T-cell (primary cell): ENCODE results near the gene NPHS1. TPM values are rescaled to one million over a fixed set of nuclear protein-coding genes. Genes with fewer than 3 reads are reported as not detected.

ENCODE experiments used
- ATAC-seq, 4 experiments: fragments of 200-7000 bp in 3 of 4; fragments of 150-1000 bp in 1 of 4; cut with Tn5 transposase; replicated peaks in 1 of 4; 1 replicate in 3 of 4; 2 replicates in 1 of 4; pipeline ENCODE4 v1.10.0; 2021; ENCODE audit warnings: moderate library complexity in 3 of 4, mild to moderate bottlenecking in 2 of 4, moderate number of reproducible peaks in 1 of 4
- CTCF ChIA-PET, 2 donors: fragments of 300-600 bp; sonication (Branson Sonifier 250); formaldehyde crosslinking; loops; one replicate each; lab custom pipeline; 2022; ENCODE audit warnings: antibody characterized with exemption in 2 of 2; lab: Charles Lee
- POLR2A ChIA-PET, 2 donors: fragments of 300-600 bp; sonication (Branson Sonifier 250); formaldehyde crosslinking; loops; one replicate each; lab custom pipeline; 2022; ENCODE audit warnings: antibody characterized with exemption in 2 of 2; lab: Charles Lee
- DNase-seq, 35 experiments: peaks; one replicate each; pipeline versions ENCODE4 v3.0.0 to v3.0.0-alpha.2; 2013 to 2023
- H3K27ac ChIP-seq: one replicate; pipeline ENCODE4 v1.5.1; 2013; ENCODE audit warnings: low read length
- H3K27me3 ChIP-seq, 2 experiments: replicated peaks in 1 of 2; 1 replicate in 1 of 2; 2 replicates in 1 of 2; pipeline versions ENCODE4 v1.6.1 to v1.7.0; 2013; ENCODE audit warnings: low read length in 1 of 2, mixed read lengths in 1 of 2; ENCODE audit not compliant: control insufficient read depth in 2 of 2, insufficient read depth in 2 of 2; ENCODE audit errors: extremely low read depth in 1 of 2
- H3K36me3 ChIP-seq, 2 donors: 1 replicate in 1 of 2; 2 replicates in 1 of 2; pipeline versions ENCODE4 v1.6.1 to v1.7.0; 2013; ENCODE audit warnings: low read length in 1 of 2; ENCODE audit not compliant: control insufficient read depth in 2 of 2, insufficient read depth in 1 of 2; ENCODE audit errors: extremely low read depth in 1 of 2
- H3K4me1 ChIP-seq, 2 experiments: 1 replicate in 1 of 2; 2 replicates in 1 of 2; pipeline versions ENCODE4 v1.6.1 to v1.7.0; 2013; ENCODE audit warnings: low read length in 2 of 2, mixed read lengths in 1 of 2; ENCODE audit not compliant: insufficient read depth in 2 of 2, control insufficient read depth in 1 of 2; ENCODE audit errors: extremely low read depth in 1 of 2
- H3K4me3 ChIP-seq, 2 donors: 1 replicate in 1 of 2; 2 replicates in 1 of 2; pipeline versions ENCODE4 v1.5.1 to v1.7.0; 2013; ENCODE audit warnings: mild to moderate bottlenecking in 2 of 2, low read length in 1 of 2, moderate library complexity in 1 of 2; ENCODE audit not compliant: control insufficient read depth in 1 of 2; ENCODE audit errors: extremely low read depth in 1 of 2
- H3K9me3 ChIP-seq: 2 replicates; pipeline ENCODE4 v1.7.0; 2013
- H3K27ac Mint-ChIP-seq, 2 donors: one replicate each; pipeline ENCODE4 v1.8.0; 2020 to 2021; ENCODE audit warnings: mild to moderate bottlenecking in 2 of 2, mixed read lengths in 2 of 2
- H3K27me3 Mint-ChIP-seq, 2 donors: one replicate each; pipeline ENCODE4 v1.8.0; 2021 to 2022; ENCODE audit warnings: mixed read lengths in 2 of 2
- H3K36me3 Mint-ChIP-seq: one replicate; pipeline ENCODE4 v1.8.0; 2021; ENCODE audit warnings: mixed read lengths
- H3K4me1 Mint-ChIP-seq, 3 donors: one replicate each; pipeline ENCODE4 v1.8.0; 2020 to 2022; ENCODE audit warnings: mixed read lengths in 3 of 3, mild to moderate bottlenecking in 1 of 3
- H3K4me3 Mint-ChIP-seq, 3 donors: one replicate each; pipeline ENCODE4 v1.8.0; 2020 to 2022; ENCODE audit warnings: mild to moderate bottlenecking in 3 of 3, mixed read lengths in 3 of 3, moderate library complexity in 3 of 3
- H3K9me3 Mint-ChIP-seq, 3 donors: one replicate each; pipeline ENCODE4 v1.8.0; 2020 to 2022; ENCODE audit warnings: mixed read lengths in 3 of 3
- WGBS: methylation state at CpG from one replicate; pipeline ENCODE4 v1.1.5; 2013; ENCODE audit warnings: missing lambda C conversion rate; ENCODE audit not compliant: insufficient coverage; 5-methylcytosine and 5-hydroxymethylcytosine counted together
- total RNA-seq, 35 experiments: library from RNA in 6 of 35; stranded (reverse) in 6 of 35; fragments of 120-200 nt in 1 of 35; gene quantifications; one replicate each; pipeline versions ENCODE4 v1.2.1 to v1.2.4 and lab custom pipeline; 2013 to 2026

Gene NPHS1
- total RNA-seq, 5 donors from 2014 or later (not counting 1 experiment from before 2014, with no cell fraction given) = 0.06 to 0.33 TPM; not detected in 3

DNA sequence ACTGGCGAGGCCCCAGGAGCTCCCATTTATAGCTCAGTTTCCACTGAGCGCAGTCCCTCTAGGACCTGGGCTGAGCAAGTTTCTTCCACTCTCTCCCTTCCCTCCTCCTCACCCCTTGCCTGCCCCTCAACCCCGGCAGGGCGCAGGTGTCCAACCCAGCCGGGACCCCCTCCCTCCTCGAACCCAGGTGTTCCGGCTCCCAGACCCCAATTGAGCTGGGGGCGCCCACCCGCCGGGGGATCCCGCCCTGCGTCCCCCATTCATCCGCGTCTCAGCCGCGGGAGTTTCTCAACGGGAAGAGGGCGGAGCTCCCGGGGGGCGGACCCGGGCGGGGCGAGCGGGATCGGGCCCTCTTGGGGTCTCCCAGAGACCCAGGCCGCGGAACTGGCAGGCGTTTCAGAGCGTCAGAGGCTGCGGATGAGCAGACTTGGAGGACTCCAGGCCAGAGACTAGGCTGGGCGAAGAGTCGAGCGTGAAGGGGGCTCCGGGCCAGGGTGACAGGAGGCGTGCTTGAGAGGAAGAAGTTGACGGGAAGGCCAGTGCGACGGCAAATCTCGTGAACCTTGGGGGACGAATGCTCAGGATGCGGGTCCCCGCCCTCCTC lies 4.3 kb upstream of the NPHS1 start, which contains the start of gene KIRREL2:
Gene KIRREL2 (plus strand): TSS at position 366 of the 604 bp plus-strand sequence. CDS start 209 bp downstream, at position 575.
- H3K4me1 Mint-ChIP-seq = peaks cover 5 to 12% (median 12%) of the 10 kb centered on the region in 3 donors
- peaks cover 48 to 71% of the 10 kb centered on the region in 2 donors for H3K27me3 Mint-ChIP-seq
- peak within 1 kb of the TSS; percentile 69 to 77 (median 71) for H3K4me3 Mint-ChIP-seq
- ChIA-PET POLR2A (no interaction called here), CTCF (no interaction called here)
- ATAC-seq = peak; percentile 54 to 73 (median 62)
- peak within 1 kb of the TSS in 1 of 2 donors; percentile 15 for H3K27ac Mint-ChIP-seq
- Histone ChIP-seq H3K27ac (no peak within 1 kb of the TSS), H3K27me3 (peaks cover 5 to 90% of the 10 kb centered on the region in 2 experiments), H3K9me3 (no peaks in the 10 kb centered on the region), H3K36me3 (no peaks in the 10 kb centered on the region), H3K4me3 (peak within 1 kb of the TSS; percentile 55 to 83), H3K4me1 (peaks cover 0 to 26% of the 10 kb centered on the region in 2 experiments)
- 3% methylated on average over 39 of the region's 42 CpGs for WGBS
- peak in 8 of 35 experiments; percentile 8 to 36 (median 27) for DNase-seq
- no peaks in the 10 kb centered on the region for H3K9me3 Mint-ChIP-seq
- H3K36me3 Mint-ChIP-seq = no peaks in the 10 kb centered on the region

DNA sequence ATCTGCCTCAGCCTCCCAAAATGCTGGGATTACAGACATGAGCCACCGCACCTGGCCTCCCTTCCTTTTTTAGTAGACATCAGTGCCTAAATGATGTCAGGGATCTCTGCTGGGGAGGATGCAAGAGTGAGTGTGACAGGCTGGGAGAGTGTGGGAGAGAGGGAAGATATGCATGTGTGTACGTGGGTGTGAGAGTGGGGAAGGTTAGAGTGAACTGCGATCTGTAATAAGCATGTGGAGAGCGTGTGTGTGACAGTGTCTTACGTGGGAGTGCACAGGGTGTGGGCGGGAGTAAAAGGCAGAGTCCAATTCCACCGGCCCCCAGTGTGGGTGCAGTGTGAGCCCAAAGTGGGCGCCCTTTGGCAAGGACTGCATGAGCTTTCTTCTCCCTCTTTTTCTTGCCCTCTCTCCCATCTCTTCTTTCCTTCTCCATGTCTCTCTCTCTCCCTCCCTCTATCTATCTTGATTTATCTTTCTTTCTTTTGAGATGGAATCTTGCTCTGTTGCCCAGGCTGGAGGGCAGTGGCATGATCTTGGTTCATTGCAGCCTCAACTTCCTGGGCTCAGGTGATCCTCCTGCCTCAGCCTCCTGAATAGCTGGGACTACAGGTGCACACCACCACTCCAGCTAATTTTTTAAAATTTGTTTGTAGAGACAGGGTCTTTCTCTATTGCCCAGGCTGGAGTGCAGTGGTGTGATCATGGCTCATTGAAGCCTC lies 893 bp upstream of the NPHS1 start:
- CTCF ChIA-PET = no interaction called here
- Histone ChIP-seq H3K9me3 (no peaks in the 10 kb centered on the region), H3K4me1 (peaks cover 0 to 28% of the 10 kb centered on the region in 2 experiments), H3K4me3 (no peak overlapping the region), H3K27ac (no peak overlapping the region), H3K36me3 (no peaks in the 10 kb centered on the region), H3K27me3 (peaks cover 5 to 90% of the 10 kb centered on the region in 2 experiments)
- WGBS = 59% methylated on average over 4 of the region's 8 CpGs
- ATAC-seq = no peak
- Mint-ChIP-seq H3K4me3 (no peak overlapping the region), H3K4me1 (peaks cover 9 to 10% (median 9%) of the 10 kb centered on the region in 3 donors), H3K27me3 (peaks cover 43 to 61% of the 10 kb centered on the region in 2 donors), H3K36me3 (no peaks in the 10 kb centered on the region), H3K27ac (no peak overlapping the region), H3K9me3 (no peaks in the 10 kb centered on the region)
- no peak for DNase-seq
- POLR2A ChIA-PET = no interaction called here

DNA sequence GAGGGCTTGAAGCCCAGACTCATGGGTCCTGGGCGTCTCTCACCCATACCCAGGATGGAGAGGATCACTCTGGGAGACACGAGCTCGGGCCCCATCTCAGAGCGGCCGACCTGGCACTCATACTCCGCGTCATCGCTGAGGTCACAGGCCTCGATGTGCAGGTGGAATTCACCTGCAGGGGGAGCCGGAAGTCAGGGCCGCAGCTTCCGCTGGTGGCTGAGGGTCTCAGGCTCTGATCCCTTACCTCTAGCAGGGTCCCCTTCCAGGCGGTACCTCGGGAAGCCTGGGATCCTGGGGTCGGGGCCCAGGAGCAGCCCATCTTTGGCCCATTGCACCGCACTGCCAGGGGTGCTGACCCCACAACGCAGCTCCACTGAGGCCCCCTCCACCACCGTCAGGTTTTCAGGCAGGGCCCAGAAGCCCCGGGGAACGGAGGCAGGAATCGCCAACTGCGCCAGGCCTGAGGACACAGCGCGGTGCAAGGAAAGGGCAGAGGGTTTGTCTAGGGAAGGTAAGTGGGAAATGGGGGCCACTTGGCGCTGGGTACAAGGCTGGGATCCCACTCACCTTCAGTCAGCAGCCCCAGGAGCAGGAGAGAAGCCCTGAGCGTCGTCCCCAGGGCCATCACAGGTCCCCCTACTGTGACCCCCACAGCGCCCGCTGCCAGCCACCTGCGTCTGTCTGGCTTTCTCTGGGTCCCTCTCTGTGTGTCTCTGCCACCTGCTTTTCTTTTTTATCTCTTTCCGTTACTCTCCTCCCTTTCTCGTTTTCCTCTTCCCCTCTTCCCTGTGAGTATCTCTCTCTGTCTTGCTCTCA lies 883 bp downstream of the NPHS1 start:
- 37% methylated on average over 24 of the region's 32 CpGs for WGBS
- ChIA-PET POLR2A (no interaction called here), CTCF (no interaction called here)
- Histone ChIP-seq H3K4me3 (no peak overlapping the region), H3K9me3 (no peaks in the 10 kb centered on the region), H3K36me3 (no peaks in the 10 kb centered on the region), H3K4me1 (peaks cover 0 to 18% of the 10 kb centered on the region in 2 experiments), H3K27ac (no peak overlapping the region), H3K27me3 (peaks cover 6 to 86% of the 10 kb centered on the region in 2 experiments)
- Mint-ChIP-seq H3K36me3 (no peaks in the 10 kb centered on the region), H3K4me1 (peaks cover 4 to 10% (median 6%) of the 10 kb centered on the region in 3 donors), H3K27ac (no peak overlapping the region), H3K27me3 (peaks cover 47 to 68% of the 10 kb centered on the region in 2 donors), H3K4me3 (no peak overlapping the region), H3K9me3 (no peaks in the 10 kb centered on the region)
- peak in 3 of 4 experiments; percentile 37 to 61 (median 37) for ATAC-seq
- peak in 13 of 35 experiments; percentile 15 to 51 (median 28) for DNase-seq

DNA sequence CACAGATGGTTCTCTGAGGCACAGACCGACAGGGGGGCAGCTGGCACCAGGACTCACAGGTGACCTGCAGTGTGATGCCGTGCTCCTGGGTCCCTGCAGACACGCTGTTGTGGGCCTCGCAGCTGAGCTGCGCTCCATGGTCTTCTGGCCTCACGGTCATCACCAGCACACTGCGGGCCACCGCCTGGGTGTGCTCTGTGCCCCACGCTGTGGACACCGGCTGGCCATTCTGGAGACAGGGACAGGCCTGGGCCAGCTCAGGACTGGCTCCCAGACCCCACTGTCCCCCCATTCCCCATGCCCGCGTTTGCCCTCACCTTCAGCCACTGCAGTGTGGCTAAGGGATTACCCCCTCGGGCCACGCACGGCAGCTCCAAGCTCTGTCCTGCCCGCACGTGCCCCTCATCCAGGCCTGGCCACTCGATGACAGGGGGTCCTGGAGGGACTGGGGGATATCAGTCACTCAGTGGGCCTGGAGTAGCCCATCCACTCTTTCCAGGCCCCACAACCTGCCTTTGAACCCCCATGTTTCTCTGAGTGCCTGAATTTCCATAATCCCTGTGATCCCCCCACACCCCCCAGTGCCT lies 3.3 kb downstream of the NPHS1 start:
- no peaks in the 10 kb centered on the region for H3K36me3 Mint-ChIP-seq
- no peaks in the 10 kb centered on the region for H3K9me3 ChIP-seq
- H3K27ac ChIP-seq = no peak overlapping the region
- H3K27me3 ChIP-seq = peaks cover 15 to 87% of the 10 kb centered on the region in 2 experiments
- no peak for DNase-seq
- no peak for ATAC-seq
- WGBS = 81% methylated on average over 18 of the region's 18 CpGs
- no peaks in the 10 kb centered on the region for H3K9me3 Mint-ChIP-seq
- no peaks in the 10 kb centered on the region for H3K36me3 ChIP-seq
- CTCF ChIA-PET = no interaction called here
- H3K4me3 ChIP-seq = no peak overlapping the region
- peaks cover 48 to 74% of the 10 kb centered on the region in 2 donors for H3K27me3 Mint-ChIP-seq
- peaks cover 0 to 27% of the 10 kb centered on the region in 2 experiments for H3K4me1 ChIP-seq
- no peak overlapping the region for H3K4me3 Mint-ChIP-seq
- H3K27ac Mint-ChIP-seq = no peak overlapping the region
- peaks cover 21 to 27% (median 22%) of the 10 kb centered on the region in 3 donors for H3K4me1 Mint-ChIP-seq
- POLR2A ChIA-PET = no interaction called here

DNA sequence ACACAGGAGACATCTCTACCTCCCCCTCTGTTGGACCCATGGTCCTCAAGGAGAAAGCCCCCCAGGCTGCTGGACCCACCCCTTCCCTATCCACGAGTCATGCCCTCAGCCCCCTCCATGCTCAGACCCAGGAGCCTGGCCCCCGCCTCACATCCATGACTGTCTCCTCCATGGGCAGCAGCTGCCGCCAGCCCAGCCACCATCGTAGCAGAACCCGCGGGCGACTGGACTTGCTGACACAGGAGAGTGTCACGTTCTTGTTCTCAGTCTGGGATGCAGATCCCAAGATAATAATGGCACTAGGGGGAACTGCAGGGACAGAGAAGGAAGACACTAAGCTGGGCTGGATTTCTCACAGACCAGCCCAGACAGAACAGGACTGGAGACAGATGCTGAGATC lies 3.8 kb downstream of the NPHS1 start:
- H3K27ac Mint-ChIP-seq = no peak overlapping the region

More for the DNA sequence above, 3.8 kb downstream of the NPHS1 start:
- CTCF ChIA-PET = no interaction called here
- H3K4me3 Mint-ChIP-seq = no peak overlapping the region
- WGBS = 77% methylated on average over 7 of the region's 8 CpGs
- peaks cover 52 to 77% of the 10 kb centered on the region in 2 donors for H3K27me3 Mint-ChIP-seq
- Histone ChIP-seq H3K4me1 (peaks cover 0 to 31% of the 10 kb centered on the region in 2 experiments), H3K9me3 (no peaks in the 10 kb centered on the region), H3K36me3 (no peaks in the 10 kb centered on the region), H3K4me3 (no peak overlapping the region), H3K27ac (no peak overlapping the region), H3K27me3 (peaks cover 16 to 87% of the 10 kb centered on the region in 2 experiments)
- no peak for DNase-seq
- H3K36me3 Mint-ChIP-seq = no peaks in the 10 kb centered on the region
- no peak for ATAC-seq
- POLR2A ChIA-PET = no interaction called here
- peaks cover 22 to 27% (median 25%) of the 10 kb centered on the region in 3 donors for H3K4me1 Mint-ChIP-seq
- H3K9me3 Mint-ChIP-seq = no peaks in the 10 kb centered on the region
